ENCODE measurements around the gene CLIP3.
"Not testable (repeated sequence)": the region's sequence is repeated elsewhere in the genome, so short reads cannot be mapped to it uniquely, and the experiment has no call there.

CLIP3 gene, protein sequence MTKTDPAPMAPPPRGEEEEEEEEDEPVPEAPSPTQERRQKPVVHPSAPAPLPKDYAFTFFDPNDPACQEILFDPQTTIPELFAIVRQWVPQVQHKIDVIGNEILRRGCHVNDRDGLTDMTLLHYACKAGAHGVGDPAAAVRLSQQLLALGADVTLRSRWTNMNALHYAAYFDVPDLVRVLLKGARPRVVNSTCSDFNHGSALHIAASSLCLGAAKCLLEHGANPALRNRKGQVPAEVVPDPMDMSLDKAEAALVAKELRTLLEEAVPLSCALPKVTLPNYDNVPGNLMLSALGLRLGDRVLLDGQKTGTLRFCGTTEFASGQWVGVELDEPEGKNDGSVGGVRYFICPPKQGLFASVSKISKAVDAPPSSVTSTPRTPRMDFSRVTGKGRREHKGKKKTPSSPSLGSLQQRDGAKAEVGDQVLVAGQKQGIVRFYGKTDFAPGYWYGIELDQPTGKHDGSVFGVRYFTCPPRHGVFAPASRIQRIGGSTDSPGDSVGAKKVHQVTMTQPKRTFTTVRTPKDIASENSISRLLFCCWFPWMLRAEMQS

DNA sequence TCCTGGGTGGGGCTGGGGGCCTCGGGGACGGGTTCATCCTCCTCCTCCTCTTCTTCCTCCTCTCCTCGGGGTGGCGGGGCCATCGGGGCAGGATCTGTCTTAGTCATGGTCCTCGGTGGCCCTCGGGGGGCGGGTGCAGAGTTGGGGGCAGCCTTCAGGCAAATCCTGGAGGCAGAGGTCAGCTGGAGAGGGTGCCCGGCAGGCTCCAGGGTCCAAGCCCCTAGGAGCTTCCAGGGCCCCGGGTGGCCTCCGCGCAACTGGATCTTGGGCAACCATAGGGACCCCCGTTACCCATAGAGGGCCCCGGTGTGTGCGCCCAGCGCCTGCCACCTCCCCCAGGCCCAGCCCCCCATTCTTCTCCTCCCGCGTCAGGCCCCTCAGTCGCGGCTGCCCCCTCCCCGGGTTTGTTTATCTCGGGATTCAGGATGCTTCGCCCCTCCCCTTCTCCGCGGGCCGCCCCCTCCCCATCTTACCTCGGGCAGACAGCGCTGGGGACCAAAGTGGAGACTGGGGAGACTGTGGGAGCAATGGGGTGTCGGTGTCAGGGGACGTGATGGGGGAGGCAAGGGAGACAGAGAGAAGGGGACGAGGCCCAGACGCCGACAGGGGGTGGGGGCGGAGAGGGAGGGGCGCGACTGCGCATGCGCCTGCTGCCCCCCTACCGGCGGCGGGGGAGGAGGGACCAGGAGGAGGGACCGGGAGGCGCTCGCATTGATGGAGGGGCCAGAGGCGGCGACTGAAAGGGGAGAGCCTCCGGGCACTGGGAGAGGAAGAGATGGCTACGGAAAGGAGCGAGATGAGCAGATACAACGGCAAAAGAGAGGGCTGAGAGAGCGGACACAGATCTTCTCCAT lies at the start of gene CLIP3:
TSS of gene CLIP3 (minus strand) at position 623 of the 854 bp plus-strand sequence. CDS start at position 107, 516 bp downstream.
- DNase-seq (ENCODE audit: low read depth, low spot score) = no peak

DNA sequence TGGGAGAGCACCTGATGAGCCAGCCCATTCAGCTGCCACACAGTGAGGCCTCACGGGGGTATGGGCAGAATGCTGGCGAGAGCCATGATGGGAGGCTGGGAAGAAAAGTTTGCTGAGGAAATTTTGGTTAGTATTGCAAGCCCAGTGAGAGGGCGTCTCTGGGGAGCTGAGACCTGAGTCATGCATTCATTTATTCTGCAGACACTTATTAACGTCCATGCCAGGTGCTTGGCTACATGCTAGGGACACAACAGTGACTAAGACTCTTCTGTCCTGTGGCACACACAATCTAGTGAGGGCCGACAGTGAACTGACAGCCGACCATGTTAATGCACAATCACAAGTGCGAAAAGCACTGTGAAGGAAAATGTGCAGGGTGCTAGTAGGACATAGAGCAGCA lies 49.2 kb upstream of the CLIP3 start:
- DNase-seq (ENCODE audit: low read depth, low spot score) = no peak

DNA sequence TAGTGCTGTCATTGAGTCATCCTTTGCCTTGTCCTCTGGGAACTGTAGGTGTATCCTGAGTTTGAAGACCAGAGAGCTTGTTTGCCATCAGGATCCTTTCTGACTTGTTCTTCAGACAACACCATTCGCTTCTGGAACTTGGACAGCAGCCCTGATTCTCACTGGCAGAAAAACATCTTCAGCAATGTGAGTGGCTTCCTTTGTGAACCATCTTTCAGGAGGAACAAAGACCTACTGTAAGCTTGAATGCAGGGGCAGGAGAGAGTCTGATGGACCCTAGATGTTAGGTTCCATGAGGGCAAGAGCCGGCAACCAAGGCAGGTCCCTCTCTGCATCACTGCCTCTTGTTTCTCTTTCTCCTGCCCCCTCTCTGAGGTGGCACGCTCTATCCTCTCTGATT lies 48.7 kb upstream of the CLIP3 start:
- no peak for DNase-seq (ENCODE audit: low read depth, low spot score)

DNA sequence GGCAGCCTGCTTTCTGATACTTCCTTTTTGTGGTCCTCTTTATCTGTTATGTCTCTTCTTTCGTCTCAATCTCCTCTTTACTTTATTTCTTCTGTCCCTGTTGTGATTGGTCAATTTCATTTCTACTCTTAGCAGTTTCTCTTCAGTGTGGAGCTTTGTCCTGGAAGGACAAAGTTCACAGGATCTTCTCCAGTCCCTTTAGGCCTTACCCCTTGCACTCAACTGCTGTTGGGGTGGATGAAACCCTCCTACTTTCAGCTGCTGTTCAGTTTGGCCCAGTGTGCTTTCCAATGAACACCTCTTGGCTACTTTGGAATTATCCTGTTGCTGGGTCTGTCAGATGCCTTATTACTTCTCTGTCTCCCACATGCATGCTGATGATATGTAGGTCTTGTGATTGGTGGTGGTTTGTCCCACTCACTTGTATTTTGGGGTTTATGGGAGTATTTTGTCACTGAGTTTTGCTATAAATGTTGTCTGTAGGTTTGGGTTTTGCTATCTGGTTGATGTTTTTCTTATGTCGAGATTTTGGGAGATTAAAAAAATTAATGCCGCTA lies 46.8 kb upstream of the CLIP3 start:
- no peak for DNase-seq (ENCODE audit: low read depth, low spot score)

DNA sequence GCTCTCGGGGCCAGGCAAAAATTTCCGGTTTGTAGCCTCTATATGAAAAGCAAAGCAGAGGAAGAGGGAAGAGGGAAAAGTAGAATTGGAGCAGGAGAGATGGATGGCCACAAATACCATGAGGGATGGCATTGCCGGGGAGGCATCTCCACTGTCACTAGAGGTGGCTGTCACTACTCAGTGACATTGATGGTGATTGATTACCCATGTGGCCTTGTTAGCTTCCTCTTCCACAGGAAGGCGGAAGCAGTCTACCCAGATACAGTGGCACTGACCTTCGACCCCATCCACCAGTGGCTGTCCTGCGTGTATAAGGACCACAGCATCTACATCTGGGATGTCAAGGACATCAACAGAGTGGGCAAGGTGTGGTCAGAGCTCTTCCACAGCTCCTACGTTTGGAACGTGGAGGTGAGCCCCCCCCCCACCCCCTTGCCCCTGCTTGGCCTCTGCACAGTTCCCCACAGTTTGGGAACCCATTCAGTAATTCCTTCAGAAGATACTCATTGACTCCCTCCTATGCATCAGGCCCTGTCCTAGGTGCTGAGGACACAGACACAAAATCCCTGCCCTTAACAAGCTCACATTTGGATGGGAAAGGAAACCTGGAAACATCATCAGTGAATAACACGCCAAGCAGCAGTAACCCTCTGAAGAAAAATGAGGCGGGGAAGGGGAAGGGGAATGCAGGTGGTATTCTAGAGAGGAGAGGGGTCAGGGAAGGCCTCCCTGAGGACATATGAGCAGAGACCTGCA lies 40.6 kb upstream of the CLIP3 start:
- DNase-seq (ENCODE audit: low read depth, low spot score) = no peak

DNA sequence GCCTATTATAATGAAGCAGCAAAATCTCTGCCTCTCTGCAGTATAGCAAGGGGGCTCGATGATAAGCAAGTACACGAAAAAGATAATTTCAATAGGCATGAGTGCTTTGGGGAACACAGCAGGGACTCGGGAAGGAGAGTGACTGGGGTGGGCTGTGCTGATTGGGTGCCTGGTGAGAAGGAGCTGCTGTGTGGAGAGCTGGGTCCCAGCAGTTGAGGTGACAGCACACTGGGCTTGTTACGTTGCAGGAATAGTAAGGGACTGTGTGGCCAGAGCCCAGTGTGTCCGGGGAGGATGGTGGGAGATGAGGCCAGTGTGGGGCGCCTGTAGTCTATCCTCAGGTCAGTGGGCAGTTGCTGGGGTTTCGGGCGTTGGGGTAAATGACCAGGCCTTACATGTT lies 39.4 kb upstream of the CLIP3 start:
- no peak for DNase-seq (ENCODE audit: low read depth, low spot score)

DNA sequence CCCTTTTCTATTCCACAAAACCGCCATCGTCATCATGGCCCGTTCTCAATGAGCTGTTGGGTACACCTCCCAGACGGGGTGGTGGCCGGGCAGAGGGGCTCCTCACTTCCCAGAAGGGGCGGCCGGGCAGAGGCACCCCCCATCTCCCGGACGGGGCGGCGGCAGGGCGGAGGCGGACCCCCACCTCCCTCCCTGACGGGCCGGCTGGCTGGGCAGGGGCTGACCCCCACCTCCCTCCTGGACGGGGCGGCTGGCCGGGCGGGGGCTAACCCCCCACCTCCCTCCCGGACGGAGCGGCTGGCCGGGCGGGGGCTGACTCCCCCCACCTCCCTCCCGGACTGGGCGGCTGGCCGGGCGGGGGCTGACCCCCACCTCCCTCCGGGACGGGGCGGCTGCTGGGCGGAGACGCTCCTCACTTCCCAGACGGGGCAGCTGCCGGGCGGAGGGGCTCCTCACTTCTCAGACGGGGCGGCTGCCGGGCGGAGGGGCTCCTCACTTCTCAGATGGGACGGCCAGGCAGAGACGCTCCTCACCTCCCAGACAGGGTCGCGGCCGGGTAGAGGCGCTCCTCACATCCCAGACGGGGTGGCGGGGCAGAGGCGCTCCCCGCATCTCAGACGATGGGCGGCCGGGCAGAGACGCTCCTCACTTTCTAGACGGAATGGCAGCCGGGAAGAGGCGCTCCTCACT lies 36.3 kb upstream of the CLIP3 start:
- DNase-seq (ENCODE audit: low read depth, low spot score) = not testable (repeated sequence)

DNA sequence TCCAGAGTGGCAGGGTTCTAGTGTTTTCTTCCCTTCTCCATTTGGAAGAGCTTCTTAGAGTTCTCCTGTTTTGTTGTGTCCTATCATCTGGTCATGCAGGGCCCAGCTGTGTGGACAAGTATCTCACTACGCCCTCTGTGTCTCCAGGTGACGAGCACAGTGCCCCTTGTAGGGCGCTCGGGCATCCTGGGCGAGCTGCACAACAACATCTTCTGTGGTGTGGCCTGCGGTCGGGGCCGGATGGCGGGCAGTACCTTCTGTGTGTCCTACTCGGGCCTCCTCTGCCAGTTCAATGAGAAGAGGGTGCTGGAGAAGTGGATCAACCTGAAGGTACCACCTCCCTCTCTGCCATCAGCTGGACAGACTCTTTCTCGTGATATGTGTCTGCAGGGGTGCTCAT lies 35.0 kb upstream of the CLIP3 start:
- DNase-seq (ENCODE audit: low read depth, low spot score) = no peak

DNA sequence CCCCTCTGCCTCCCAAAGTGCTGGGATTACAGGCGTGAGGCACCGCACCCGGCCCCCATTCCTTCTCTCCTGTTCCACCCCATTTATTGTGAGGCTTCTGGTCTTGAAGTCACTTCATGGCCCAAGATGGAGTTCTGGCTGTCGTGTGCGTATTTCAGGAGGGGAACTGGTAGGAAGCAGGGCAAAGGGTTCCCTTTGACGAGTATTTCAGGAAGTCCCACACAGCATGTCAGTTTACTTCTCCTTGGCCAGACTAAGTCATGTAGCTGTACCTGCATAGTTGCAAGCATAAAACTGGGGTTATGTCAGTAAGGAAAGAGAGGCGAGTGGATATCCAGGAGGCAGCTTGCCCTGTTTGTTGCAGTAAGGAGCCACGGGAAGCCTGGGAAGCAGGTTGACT lies 32.2 kb upstream of the CLIP3 start:
- no peak for DNase-seq (ENCODE audit: low read depth, low spot score)

DNA sequence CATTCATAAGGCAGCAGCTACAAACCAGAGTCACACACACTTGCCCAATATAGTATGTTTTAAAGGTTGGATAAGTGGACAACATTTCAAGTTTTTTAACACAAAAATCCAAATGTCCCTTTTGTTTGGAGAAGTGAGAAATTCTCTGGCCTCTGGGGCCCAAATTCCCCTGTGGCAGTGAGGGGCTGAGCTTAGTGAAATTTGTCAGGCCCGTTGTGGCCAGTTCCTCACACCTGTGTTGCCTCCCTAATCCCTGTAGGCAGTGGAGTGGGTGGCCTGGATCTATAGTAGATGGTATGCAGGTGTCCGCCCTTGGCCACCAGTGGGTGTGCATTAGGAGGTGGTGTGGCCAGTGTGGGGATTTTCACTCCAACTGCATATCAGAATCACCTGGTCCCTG lies 28.7 kb upstream of the CLIP3 start:
- no peak for DNase-seq (ENCODE audit: low read depth, low spot score)

DNA sequence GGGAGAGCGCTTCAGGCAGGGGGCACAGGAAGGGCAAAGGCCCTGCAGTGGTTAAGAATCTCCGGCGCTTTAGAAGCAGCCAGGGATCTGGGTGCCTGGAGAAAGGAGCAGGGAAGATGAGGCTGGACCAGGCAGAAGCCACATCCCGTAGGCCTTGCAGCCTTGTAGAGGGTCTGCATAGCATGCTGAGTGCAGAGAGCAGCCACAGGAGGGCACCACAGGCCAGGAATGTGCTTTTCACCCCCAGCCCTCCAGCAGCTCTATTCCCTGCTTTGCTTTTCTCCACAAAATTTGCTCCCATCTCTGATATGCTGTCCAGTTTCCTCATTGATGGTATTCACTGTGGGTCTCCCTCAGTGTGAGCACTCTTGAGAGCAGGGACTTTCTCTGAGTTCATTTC lies 27.8 kb upstream of the CLIP3 start:
- DNase-seq (ENCODE audit: low read depth, low spot score) = no peak

DNA sequence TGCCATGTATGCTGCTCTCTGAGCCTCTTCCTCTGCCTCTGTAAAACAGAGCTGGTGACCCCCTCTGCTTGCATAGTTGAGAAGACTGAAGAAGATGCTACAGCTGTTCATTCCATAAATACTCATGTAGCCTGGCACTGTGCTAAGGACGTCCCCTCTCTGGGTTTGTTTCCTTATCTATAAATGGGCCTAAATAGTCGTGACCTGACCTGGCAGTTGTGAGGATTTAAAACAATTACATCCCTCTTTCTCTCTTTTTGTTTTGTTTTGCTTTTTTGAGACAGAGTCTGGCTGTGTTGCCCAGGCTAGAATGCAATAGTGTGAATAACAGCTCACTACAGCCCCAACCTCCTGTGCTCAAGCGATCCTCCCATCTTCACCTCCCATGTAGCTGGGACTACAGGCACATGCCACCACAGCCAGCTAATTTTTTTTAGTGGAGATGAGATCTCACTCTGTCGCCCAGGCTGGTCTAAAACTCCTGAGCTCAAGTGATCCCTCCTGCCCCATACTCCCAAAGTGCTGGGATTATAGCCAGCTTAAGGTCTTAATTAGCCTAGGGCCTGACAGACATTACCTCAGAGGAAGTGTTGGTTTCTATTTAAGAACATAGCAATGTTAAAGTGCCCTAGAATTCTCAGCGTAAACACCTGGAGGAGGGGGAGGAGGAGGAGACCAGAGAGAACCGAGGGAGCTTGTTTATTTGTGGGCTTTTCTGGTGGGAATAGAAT lies 26.7 kb upstream of the CLIP3 start:
- no peak for DNase-seq (ENCODE audit: low read depth, low spot score)

DNA sequence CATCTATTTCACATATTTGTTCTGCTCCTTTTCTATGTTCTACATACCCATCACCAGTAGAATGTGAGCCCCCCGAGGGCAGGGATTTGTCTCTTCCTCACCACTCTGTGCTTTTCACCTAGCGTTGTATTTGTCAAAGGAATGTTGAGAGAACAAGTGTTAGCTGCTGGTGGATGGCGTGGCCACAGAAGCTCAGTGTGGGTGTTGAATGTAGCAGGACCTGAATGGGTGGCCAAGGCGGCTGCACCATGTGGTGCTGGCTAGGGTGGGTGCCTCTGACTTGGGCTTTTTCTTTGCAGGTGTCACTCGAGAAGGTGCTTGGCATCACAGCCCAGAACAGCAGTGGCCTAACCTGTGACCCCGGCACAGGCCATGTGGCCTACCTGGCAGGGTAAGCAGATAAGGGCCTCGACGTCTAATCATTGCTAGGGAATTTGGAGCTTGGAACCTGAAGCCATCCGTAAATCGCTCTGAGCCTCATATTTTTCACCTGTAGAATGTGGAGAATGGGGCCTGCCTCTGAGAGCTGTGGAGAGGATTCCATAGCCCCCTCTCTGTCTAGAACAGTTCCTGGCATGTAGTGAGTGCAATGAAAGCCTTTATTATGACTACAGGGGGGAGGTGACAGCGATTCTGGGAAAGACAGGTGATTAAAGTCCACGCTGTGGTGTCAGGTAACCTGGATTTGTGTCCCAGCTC lies 26.0 kb upstream of the CLIP3 start:
- DNase-seq (ENCODE audit: low read depth, low spot score) = no peak

DNA sequence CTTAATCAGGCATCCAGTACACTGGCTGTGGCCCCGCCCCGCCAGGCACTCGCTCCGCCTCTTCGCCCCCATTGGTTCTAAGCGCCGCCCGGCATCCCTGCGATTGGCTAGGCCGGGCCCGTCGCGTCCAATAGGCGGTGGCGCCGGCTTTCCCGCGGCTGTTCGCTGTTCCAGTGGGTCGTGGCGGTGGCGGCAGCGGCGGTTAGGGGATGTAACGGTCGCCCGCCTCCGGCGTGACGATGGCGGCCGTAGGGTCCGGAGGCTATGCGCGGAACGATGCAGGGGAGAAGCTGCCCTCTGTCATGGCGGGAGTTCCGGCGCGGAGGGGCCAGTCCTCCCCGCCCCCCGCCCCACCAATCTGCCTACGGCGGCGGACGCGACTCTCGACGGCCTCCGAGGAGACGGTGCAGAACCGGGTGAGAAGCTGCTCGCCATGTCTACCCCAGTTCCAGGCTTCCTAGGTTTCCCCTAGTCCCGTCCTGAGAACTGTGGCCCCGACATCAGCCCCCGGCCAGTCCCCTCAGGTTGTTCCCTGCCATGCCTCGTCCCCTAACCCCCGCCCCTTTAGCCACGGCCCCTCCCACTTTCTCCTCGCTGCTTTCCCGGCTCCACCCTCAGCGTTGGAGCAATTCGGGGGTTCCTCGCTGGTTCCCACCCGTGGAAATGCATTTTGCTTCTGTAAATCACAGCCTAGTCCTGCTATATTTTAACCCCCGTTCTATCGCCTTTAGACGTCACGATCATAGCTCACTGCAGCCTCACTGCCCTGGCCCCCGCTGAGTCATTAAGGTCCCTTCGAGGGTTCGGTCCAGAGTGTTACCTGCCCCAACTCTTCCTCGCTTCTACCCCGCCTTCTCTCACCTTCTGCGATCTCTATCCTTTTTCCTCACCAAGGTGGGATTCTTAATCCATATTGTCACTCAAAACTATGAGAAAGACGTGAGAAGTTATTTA lies 22.3 kb upstream of the CLIP3 start, which contains the start of gene WDR62:
TSS of gene WDR62 (plus strand) at position 165 of the 954 bp plus-strand sequence. CDS start at position 240, 75 bp downstream.
- peak; percentile 35 for DNase-seq (ENCODE audit: low read depth, low spot score)

DNA sequence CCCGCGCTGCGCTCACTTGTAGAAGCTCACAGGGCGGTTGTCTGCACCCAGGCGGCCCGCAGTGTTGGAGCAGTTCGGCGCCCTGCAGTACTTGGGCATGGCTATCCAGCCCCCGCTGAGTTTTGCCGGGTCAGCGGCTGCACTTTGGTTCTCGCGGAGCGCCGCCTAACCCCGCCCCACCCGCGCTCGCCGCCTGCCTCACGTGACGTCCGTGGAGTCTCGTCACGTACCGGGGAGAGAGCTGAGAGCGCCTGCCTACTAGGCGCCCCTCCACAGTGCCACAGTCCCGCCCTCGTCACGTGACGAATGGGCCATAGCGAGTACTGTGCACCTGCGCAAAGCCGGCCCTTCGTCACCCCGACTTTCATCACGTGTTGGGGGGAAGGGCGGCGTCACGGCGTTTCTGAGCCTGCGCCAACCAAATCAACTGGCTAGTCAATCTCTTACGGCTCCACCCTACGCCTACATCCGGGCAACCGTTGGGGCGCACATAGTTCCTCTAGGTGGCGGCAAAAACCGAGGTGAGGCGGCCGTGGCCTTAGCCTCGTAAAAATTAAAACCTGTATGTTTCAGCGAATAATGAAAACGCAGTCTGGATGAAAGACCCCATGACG lies 21.6 kb upstream of the CLIP3 start, which contains the start of gene THAP8:
TSS of gene THAP8 (minus strand) at position 167 of the 614 bp plus-strand sequence. CDS start at position 99, 68 bp downstream.
- DNase-seq (ENCODE audit: low read depth, low spot score) = peak; percentile 91

DNA sequence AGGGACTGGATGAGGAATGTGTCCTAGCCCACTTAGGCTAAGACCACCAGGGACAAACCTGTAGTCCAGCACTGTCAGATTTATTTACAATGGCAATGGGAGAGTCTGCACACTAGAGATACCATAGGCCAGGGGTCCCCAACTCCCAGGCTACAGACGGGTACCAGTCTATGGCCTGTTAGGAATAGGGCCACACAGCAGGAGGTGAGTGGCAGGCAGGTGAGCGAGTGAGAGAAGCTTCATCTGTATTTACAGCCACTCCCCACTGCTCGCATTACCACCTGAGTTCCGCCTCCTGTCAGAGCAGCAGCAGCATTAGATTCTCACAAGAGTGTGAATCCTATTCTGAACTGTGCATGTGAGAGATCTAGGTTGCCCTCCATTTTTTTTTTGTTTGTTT lies 19.0 kb upstream of the CLIP3 start:
- DNase-seq (ENCODE audit: low read depth, low spot score) = no peak

DNA sequence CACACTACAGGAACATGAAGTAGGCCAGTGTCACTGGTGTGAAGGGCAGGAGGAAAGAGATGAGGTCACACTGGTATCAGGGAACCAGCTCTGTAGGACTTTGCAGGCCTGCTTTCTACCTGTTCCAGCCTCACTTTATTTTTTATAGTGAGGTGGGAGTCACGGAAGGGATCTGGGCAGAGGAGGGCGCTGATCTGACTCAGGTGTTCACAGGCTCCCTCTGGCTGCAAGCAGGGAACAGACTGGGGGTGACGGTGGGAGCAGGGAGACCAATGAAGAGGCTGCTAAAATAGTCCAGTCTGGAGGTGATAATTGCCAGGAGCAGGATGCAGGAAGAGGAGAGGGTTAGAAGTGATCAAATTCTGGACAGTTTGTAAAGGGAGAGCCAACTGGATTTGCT lies 18.6 kb upstream of the CLIP3 start:
- peak; percentile 48 for DNase-seq (ENCODE audit: low read depth, low spot score)

Measured in iPS DF 19.7 (cell line).